Mesenteric fat pad (tissue), 1 donor: ENCODE data around the gene GPR141. TPM values are rescaled to one million over a fixed set of nuclear protein-coding genes. Genes with fewer than 3 reads are reported as not detected.

Experiments used
- DNase-seq: peaks from one replicate; pipeline ENCODE4 v3.0.0-alpha.2; 2020; ENCODE audit warnings: low spot score
- long read RNA-seq: library from polyadenylated mRNA; unstranded; transcript quantifications from one replicate; pipeline ENCODE4 v2.0.0, GENCODE V29; 2020
- total RNA-seq: library from RNA; stranded (reverse); fragmentation: NEBNext Ultra II Directional; extraction: Animal tissue kit (Norgen Biotek cat#: 25700); gene quantifications from one replicate; pipeline ENCODE4 v1.2.1, GENCODE V29; 2021
- donor health status: DM: yes; HTN: yes; CAD: no.

GPR141 gene, protein sequence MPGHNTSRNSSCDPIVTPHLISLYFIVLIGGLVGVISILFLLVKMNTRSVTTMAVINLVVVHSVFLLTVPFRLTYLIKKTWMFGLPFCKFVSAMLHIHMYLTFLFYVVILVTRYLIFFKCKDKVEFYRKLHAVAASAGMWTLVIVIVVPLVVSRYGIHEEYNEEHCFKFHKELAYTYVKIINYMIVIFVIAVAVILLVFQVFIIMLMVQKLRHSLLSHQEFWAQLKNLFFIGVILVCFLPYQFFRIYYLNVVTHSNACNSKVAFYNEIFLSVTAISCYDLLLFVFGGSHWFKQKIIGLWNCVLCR
- total RNA-seq = 0.77 TPM
- long read RNA-seq = 0 reads

GRCh38 chr7:37683246-37684120, at the start of gene GPR141:
TSS of gene GPR141 (plus strand) at chr7:37683766. CDS start at chr7:37740394, 56,628 bp downstream.
- no peak for DNase-seq

GRCh38 chr7:37635346-37635745, 48.2 kb upstream of the GPR141 start:
- DNase-seq = no peak

DNA sequence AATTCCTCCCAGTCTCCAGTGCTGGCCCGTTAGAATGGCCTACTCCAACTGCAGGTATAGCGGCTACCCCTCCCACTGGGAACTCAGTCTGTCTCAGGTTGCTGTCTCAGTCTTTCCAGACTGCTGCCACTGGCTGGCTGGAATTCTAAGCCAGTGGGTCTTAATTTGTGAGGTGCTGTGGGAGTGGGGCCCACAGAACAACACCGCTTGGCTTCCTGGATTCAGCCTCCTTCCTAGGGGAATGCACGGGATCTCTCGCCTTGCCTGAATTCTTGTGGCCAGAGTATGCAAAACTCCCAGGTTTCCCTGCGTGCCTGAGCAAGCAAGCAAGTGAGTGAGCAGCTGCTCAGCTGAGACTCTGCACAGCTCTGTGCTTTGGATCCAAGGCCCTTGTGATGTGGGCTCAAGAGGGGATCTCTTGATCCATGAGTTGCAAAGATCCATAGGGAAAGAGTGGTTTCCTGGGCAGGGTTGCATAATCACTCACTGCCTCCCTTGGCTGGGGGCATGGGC, 41.5 kb upstream of the GPR141 start:
- no peak for DNase-seq

- DNase-seq = no peak
Measured at GRCh38 chr7:37643876-37644275, 39.7 kb upstream of the GPR141 start.

DNA sequence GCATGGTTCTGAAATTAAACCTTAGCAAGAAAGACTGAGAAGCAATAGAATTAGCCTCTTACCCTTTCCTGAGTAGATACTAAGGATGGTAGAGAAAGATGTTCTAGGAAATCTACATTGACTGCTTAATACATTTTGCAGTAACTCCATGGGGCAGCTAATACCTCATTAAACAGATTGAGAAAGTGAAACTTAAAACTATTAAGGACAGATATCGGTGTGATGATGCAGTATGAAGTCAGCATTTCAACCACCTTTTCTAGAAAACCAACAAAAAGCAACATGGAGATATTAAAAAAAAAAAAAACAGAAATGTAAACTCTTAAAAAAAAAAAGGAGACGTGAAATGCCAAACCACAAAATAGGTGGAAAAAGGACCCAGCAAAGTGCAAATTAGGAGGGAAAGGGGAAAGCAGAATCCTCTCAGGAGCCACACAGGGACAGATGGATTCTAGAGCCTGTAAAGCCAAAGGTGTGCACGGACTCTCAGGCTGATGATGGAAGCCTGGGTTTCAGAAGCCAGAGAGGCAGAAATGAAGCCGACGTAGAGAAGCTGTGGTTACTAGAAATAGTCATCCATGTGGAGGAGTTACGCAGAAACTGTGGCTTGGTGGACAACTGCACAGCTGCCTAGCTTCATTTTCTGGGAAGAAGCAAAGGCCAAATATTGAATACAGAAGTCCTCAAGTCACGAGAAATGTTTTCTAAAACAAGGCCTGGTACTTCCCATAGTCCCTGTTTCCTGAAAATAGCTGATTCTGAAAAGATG, 38.1 kb upstream of the GPR141 start:
- no peak for DNase-seq

DNA sequence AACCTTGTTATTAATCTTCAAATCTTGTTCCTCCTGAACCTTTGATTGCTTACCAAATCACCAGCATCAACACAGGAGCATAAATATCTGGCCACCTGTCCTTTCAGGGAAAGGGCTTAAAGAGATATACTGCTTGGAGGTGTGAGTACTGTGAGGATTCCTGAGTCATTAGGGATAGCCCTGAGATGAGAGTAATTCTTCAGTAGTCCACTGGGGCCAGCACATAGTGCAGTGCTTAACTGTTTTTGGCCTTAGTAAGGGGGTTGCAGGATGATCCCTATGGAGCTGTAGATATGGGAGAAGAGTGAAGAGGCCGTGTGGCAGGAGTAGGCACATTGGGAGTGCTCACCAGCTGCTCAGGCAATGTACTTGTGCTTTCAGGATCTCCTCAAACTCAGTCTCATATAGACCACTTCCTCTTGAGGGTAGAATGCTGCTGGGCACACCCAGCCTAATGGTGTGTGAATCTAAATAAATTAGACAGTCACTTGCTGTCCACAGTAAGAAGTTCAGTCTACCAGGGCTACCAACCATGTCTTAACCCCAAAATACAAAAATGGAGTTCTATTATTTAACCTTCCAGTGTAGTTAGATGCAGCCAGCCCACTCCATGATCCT, 26.5 kb upstream of the GPR141 start:
- DNase-seq = no peak

- DNase-seq = no peak
Measured at GRCh38 chr7:37657816-37658215, 25.8 kb upstream of the GPR141 start.

DNA sequence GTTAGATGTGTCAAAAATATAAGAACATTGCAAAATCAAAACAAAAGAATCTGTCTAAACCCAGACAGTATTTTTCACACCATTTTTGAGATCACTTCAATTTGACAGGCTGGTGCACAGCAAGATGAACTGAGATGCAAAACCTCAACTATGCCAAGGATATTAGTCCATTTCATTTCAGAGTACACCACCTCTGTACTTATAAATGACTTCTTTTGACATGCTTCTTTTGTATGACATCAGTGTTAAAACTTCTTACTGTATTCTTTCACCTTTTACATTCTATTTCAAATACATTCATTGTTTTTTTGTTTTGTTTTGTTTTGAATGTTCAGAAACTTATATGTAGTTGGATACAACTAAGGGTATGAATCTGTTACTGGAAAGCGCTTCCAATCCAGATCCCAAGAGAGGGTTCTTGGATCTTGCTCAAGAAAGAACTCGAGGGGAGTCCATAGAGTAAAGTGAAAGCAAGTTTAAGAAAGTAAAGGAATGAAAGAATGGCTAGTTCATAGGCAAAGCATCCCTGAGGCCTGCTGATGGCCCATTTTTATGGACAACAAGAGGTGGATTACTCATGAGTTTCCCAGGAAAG, 23.5 kb upstream of the GPR141 start:
- no peak for DNase-seq

- no peak for DNase-seq
Measured at GRCh38 chr7:37660614-37661013, 23.0 kb upstream of the GPR141 start.

GRCh38 chr7:37663693-37664092, 19.9 kb upstream of the GPR141 start:
- DNase-seq = no peak

DNA sequence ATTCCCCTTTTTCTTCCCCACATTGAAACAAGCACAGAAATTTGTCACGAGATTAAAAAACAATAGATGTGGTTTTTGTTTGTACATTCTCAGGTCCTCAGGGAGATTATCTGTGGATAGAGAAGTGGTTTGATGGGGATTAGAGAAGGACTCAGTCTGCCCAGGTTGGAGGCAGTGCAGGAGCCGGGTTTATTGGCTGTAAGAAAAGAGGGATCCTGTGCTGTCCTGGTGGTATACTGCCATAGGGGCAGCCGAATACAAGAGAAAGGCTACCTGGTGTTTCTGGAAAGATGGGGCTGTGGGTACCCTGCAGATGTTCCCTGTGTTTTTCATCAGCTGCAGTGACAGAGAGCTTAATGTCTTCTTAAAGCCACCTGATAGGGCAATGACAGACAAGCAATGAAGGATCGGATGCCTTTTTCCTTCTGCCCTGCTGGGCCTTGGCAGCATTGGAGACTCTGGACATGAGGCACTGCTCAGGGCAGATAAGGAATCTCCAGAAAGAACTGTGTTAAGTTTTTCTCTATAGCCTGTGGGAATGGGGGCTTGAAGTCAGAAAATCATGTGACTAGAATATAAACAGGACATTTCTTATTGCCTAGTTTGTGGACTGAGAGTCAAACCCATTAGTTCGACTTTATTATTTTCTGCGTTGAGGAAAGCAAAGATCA, 18.1 kb upstream of the GPR141 start:
- no peak for DNase-seq

GRCh38 chr7:37666026-37666799, 17.4 kb upstream of the GPR141 start:
- DNase-seq = no peak

DNA sequence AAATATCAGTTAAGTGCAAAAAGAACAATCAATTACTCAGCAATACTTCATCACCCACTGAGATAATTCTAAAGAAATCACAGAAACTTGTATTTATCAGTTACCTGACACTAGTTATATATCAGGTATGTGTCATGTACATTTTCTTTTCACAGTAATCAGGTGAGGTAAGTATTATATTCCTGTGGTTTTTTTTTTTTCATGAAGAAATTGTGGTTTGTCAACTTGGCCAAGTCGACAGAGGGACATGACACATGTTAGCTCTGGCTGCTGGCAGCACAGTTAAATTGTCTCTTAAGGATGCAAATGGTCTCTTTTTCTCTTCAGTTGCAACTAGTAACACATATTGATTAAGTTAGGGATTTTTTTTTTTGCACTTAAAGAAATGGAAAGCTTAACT, 13.7 kb upstream of the GPR141 start:
- no peak for DNase-seq

DNA sequence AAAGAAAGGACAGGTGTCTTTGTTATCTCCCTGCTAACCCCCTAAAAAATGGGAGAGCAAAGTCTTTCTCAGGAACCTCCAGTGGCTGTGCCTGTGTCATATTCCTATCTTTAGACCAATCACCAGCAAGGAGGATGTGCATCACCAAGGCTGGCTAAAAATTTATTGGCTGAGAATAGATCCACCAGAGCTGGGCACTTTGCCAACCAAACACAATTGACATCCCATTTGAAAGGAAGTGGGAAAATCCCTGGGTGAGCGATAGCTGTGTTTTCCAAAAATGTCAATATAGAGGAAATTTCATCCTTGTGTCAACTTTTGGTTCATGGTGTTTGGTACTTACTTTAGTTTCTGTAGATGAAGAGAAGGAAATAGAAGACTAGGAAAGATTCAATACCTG, 13.1 kb upstream of the GPR141 start:
- DNase-seq = no peak

DNA sequence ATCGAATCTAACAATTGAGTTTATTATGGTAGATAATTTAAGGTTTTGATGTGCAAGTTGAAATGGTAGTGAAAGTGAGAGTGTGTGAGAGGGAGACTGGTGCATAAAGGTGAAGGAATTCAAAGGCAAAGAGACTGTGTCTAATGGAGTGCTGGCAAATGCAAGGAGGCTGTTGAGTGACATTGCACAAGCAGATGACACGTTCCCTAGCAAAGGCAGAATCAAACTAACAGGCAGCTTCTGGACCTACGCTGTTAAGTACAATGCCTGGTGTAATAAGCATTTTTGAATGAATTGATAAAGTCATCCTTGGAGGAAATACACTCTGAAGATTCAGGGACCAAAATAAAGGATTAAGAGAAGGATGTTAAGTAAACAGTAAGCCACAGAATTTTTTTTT, 11.7 kb upstream of the GPR141 start:
- DNase-seq = no peak

GRCh38 chr7:37672926-37673325, 10.6 kb upstream of the GPR141 start:
- DNase-seq = no peak

- no peak for DNase-seq
Measured at GRCh38 chr7:37673523-37673922, 10.0 kb upstream of the GPR141 start.

DNA sequence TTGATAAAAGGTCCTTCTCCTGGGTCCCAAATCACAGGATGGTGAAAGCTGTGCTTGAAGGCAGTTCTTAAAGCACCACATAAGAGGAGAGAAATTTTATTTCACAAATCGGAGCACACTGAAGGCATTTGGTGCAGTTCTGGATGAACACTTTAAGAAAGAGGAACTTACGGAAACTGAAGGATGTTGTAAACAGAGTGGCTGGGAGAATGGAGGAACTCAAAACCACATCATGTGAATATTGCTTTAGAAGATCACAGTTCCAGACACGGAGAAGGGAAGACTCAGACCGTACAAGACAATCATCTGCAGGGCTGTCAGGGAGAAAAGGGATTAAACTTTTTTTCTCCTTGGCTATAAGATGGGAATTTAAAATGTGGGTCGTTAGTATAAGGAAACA, 9.0 kb upstream of the GPR141 start:
- no peak for DNase-seq

- DNase-seq = no peak
Measured at GRCh38 chr7:37675749-37676148, 7.8 kb upstream of the GPR141 start.
